ENCODE results near the gene PCK2.
"Not testable (repeated sequence)": the region's sequence is repeated elsewhere in the genome, so short reads cannot be mapped to it uniquely, and the experiment has no call there.

PCK2 gene

DNA sequence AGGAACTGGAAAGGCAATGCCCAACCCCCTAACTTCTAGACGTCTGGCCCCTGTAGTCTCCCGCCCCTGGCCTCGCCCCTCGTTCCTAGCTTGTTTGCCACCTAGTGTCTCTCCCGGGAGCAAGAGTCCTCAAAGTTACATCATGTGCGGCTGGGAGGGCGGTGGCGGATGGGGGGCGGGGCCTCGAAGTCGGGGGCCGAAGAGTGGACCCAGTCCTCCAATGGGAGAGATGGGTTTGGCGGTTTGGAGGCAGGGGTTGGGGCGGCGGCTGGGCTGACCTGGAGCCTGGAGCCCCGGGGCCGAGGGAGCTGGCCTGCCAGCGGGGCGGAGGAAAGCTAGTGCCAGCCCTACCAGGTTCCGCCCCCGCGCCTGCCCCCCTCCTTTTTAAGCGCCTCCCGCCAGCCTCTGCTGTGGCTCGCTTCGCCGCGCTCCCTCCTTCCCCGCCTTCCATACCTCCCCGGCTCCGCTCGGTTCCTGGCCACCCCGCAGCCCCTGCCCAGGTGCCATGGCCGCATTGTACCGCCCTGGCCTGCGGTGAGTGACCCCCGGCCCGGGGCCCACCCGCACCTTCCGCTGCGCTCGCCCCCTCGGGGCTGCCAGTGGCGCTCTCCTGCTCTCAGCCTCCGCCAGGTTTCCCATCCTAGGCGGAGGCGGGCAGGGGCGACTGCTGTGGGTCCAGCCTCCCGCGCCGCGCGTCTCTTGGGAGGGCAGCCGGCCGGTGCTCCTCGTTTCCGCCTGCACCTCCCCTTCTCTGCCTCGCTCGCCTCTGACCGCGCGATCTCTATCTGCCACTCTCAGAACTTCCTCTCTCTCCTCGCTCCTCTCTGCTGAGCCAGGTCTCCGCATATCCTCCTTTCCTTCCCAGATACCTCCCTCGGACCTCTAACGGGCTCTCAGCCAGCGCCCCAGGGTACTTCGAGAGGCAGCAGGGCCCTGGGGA, at the start of gene PCK2:
Gene PCK2, plus strand, starts transcription at position 411 of the 940 bp plus-strand sequence. Its CDS starts 95 bp downstream, at position 506.
- in situ Hi-C loops (cut with MboI; ENCODE audit: low sequenced_read_pairs): no loop called here

- in situ Hi-C loops (cut with MboI; ENCODE audit: low sequenced_read_pairs): not testable (repeated sequence)
These were observed 45.1 kb upstream of the PCK2 start for GRCh38 chr14:24049002-24049401.

DNA sequence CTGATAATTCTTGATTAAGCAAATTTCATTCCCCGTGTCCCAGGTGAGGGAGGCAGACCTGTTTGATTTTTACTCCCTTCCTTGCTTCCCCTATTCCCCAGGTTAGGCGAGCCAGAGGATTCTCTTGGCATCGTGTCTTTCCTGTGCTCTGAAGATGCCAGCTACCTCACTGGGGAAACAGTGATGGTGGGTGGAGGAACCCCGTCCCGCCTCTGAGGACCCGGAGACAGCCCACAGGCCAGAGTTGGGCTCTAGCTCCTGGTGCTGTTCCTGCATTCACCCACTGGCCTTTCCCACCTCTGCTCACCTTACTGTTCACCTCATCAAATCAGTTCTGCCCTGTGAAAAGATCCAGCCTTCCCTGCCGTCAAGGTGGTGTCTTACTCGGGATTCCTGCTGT, 43.4 kb upstream of the PCK2 start:
- in situ Hi-C loops (cut with MboI; ENCODE audit: low sequenced_read_pairs): not testable (repeated sequence)

DNA sequence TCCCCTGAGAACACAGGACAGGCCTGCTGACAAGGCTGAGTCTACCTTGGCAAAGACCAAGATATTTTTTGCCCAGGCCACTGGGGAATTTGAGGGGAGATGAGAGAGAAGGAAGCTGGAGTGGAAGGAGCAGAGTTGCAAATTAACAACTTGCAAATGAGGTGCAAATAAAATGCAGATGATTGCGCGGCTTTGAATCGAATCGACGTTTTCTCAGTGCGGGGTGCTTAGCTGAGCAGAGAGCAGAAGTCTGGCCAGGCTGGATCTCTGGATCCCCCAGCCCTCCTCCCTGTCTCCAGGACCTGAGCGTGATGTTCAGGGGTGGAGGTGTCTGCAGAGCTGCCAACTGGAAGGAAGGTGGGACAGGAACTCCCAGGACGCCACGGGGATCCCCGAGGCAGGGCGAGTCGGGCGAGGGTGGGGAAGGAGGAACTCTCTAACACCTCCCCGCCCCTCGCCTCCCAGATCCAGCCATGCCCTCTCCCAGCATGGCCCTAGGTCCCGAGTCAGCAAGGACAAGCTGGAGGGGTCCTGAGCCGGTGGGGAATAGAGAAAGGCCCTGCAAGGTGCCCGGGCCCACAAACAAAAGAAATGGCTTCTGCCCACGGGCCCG, 42.8 kb upstream of the PCK2 start:
- in situ Hi-C loops (cut with MboI; ENCODE audit: low sequenced_read_pairs): no loop called here

- in situ Hi-C loops (cut with MboI; ENCODE audit: low sequenced_read_pairs): no loop called here
These were observed 42.1 kb upstream of the PCK2 start, which contains the start of gene CARMIL3 for GRCh38 chr14:24051789-24052655. Gene CARMIL3, plus strand, starts transcription at chr14:24052009. Its CDS starts 145 bp downstream, at chr14:24052154.

- in situ Hi-C loops (cut with MboI; ENCODE audit: low sequenced_read_pairs): no loop called here
These were observed 41.2 kb upstream of the PCK2 start for GRCh38 chr14:24052656-24053547.

DNA sequence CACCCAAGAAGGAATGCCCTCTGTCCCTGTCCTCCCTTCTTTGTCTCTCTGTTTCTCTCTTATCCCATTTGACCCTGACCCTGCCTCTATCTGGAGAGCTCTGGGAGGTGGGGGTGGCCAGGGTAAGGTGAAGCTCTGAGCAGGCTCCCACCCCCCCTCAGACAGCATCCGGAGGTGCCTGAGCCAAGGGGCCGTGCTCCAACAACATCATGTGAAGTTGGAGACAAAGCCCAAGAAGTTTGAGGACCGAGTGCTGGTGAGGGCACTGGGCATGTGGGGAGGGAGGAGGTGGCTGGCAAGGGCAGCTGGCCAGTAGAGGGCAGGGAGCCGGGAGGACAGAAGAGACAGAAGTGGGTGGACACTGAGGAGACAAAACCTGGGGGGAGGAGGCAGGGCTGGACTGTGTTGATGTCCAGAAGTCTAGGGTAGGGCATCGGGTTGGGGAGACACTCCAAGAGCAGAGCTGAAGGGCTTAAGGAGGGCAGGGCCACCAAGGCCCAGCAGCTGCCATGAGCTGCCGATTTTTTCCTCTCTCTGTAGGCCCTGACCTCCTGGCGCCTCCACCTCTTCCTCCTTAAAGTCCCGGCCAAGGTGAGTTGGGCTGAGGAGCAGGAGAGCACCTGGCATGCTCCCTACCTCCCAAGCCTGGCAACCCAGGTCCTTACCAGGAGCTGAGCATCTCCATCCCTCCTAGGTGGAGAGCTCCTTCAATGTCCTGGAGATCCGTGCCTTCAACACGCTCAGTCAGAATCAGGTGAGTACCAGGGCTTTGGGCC, 40.4 kb upstream of the PCK2 start:
- in situ Hi-C loops (cut with MboI; ENCODE audit: low sequenced_read_pairs): no loop called here

- in situ Hi-C loops (cut with MboI; ENCODE audit: low sequenced_read_pairs): no loop called here
These were observed 39.8 kb upstream of the PCK2 start for GRCh38 chr14:24054324-24054641.

DNA sequence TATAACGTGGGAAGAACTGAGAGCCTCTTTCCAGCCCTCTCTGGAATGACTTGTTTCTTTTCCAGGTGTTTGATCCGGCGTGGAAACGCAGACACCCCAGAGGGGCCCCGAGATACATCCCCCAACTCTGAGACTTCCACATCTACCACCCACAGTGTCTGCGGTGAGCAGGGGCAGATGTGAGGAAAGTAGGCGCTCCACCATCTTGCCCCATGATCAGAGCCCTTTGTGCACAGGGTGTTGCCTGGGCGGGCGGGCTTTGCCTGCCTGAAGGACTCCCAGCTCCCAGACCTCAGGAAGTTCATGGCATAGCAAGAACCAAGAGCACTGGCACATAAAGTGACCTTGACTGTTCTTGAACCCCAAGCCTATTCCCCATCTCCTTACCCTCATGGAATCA, 39.5 kb upstream of the PCK2 start:
- in situ Hi-C loops (cut with MboI; ENCODE audit: low sequenced_read_pairs): no loop called here

- in situ Hi-C loops (cut with MboI; ENCODE audit: low sequenced_read_pairs): no loop called here
These were observed 37.9 kb upstream of the PCK2 start for GRCh38 chr14:24055971-24056799.

DNA sequence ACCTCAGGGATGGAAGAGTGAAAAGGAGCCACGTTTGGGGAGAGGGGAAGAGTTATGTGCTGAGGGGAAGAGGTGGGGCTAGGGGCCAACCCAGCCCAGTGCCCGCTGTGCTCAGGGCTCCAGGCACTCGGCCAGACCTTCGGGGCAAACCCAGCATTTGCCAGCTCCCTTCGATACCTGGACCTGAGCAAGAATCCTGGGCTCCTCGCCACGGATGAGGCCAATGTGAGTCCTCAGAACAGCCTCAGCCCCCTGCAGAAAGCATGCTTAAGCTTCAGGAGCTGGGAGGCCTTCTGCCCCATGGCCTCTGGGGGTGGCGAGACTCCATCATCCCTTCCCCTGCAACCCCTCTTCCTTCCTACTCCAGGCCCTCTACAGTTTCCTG, 37.3 kb upstream of the PCK2 start:
- in situ Hi-C loops (cut with MboI; ENCODE audit: low sequenced_read_pairs): no loop called here

- in situ Hi-C loops (cut with MboI; ENCODE audit: low sequenced_read_pairs): no loop called here
These were observed 36.8 kb upstream of the PCK2 start for GRCh38 chr14:24057271-24057670.

- in situ Hi-C loops (cut with MboI; ENCODE audit: low sequenced_read_pairs): no loop called here
These were observed 36.2 kb upstream of the PCK2 start for GRCh38 chr14:24057867-24058259.

DNA sequence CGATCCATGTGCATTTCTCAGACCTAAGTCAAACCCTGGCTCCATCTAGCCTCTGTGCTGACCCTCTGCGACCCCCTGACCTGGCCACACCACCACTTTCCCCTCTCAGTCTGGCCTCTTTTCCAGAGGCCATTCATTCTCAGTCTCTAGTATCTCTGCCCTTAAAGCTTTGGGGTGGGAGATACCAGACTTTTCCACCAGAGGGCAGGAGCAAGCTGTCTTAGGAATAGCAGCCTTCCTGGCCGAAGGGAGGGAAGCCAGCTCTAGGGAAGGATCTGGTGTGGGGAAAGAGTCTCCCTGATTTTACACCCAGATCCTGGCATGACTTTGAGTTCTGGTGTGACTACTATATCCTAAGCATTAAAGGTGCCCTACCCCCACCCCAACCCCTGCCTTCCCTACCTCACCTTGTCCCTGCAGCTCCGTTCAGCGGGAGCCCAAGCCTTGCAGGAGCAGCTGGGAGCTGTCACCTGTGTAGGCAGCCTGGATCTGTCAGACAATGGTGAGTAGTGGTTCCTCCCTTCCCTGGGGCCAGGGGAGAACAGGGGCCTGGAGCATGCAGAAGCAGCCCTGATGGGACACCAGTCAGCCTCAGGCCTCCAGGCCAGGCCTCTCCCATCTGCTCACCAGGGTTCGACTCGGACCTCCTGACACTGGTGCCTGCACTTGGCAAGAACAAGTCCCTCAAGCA, 35.7 kb upstream of the PCK2 start:
- in situ Hi-C loops (cut with MboI; ENCODE audit: low sequenced_read_pairs): no loop called here

DNA sequence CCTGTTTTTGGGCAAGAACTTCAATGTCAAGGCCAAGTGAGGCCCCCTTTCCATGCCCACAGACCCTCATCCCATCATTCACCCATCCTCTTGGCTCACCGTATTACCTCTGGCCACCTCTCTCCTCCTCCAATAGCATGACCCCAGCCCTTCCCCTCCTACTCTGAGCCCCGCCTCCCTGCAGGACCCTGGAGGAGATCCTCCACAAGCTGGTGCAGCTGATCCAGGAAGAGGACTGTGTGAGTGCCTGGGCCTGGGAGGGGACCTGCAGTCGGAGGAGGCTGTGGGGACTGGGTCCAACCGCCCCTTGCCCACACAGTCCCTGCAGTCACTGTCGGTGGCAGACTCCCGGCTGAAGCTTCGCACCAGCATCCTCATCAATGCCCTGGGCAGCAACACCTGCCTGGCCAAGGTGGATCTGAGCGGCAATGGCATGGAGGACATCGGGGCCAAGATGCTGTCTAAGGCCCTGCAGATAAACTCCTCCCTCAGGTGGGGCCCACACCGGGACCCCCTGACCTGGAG, 35.1 kb upstream of the PCK2 start:
- in situ Hi-C loops (cut with MboI; ENCODE audit: low sequenced_read_pairs): no loop called here

- in situ Hi-C loops (cut with MboI; ENCODE audit: low sequenced_read_pairs): no loop called here
These were observed 34.2 kb upstream of the PCK2 start for GRCh38 chr14:24059841-24060388.

DNA sequence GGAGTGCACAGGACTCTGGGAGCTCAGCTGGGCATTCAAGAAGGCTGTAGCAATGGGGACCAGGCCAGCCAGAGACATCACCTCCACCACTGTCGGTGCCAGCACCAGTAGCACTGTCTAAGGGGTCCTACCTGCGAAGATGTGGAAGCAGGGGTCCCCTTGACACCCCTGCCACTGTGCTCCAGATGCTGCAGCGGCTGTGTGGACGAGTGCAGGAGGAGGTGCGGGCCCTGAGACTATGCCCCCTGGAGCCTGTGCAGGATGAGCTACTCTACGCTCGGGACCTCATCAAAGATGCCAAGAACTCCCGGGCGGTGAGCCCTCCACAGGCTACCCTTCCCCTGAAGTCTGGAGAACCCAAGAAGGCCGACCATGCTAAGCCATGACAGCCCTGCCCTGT, 33.7 kb upstream of the PCK2 start:
- in situ Hi-C loops (cut with MboI; ENCODE audit: low sequenced_read_pairs): no loop called here

Measured in HL-60/S4 treated with retinoic acid at 250 ng/mL for 4 days and 3 days (cell line).